Activated CD4-positive, alpha-beta T cell treated with anti-CD3 and anti-CD28 coated beads, Interleukin-2, Interleukin-4, amounts not matched to agents 100 ng/mL and 50 ng/mL, durations not matched to agents 16 hours and 8 hours (primary cell): ENCODE measurements around the gene KRTDAP.

Experiments
- DNase-seq: peaks from one replicate; pipeline ENCODE4 v3.0.0-alpha.2; 2020; ENCODE audit warnings: low spot score

Gene KRTDAP

GRCh38 chr19:35451338-35452096, 38.7 kb downstream of the KRTDAP start:
- DNase-seq: peak; percentile 55

- no peak for DNase-seq
These were observed 40.8 kb downstream of the KRTDAP start for GRCh38 chr19:35449359-35450043.

DNA sequence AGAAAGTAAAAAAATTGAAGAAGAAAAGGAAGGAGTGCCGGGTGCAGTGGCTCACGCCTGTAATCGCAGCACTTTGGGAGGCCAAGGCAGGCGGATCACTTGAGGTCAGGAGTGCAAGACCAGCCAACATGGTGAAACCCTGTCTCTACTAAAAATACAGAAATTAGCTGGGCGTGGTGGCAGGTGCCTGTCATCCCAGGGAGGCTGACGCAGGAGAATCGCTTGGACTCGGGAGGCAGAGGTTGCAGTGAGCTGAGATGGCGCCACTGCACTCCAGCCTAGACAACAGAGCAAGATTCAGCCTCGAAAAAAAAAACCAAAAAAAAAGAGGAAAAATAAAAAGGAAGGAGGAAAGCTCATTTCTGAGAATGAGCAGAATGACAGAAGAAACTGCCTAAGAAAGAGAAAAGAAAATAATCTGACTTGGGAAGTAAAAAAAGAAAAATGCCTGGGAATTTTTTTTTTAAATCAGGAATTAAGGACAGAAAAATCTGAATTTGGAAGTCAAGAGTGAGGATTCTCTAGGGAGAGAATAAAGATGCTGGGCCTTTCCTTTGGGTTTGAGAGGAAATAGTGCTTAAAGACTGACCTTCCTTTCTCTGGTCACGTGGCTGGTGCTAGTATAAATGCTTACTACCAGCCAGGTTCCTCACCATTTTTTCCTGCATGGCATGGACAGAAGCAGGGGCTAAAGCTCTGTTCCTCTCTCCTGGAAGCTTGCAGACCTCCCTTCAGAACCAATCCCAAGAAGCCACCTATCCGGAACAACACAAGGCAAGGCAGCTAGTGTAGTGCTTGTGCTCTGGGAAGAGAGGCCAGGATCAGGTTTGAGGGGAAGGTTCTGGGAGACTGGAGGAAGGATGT, 42.4 kb downstream of the KRTDAP start, which contains the start of gene FFAR2:
Gene FFAR2, plus strand, starts transcription at position 652 of the 864 bp plus-strand sequence. CDS start 1,458 bp downstream, outside the sequence.
- DNase-seq: no peak

DNA sequence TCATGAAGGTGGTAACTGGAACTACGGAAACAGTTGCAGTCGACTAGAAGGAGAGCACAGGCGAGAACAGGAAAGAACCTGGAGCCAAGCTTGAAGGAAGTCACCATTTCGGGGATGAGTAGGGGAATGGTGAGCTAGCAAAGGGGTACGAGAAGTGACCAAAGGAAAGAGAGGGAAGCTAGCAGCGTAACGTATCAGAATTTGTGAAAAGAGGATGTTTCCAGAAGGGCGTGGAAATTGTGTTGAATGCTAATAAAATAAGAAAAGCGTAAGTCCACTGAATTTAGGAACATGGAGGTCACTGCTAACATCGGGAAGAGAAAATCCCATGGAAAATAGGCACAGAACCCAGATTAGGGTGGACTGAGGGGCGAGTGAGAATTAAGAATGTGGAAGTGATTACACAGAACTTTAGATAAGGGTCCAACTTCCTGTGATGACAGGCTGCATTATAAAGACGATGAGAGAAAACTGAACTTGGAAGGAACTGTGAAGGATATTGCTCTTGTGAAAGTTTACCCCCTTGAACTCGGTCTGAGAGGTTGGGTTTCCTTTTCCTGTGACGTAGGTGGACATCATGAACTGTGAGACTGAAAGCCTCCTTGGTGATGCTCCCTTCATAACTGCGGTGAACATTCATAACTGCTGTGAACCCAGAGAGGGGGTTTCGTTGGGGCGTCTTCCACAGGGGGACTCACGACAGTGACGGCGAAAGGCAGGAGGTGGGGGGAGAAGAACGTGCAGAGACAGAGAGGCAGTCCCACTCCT, 44.3 kb downstream of the KRTDAP start:
- peak; percentile 32 for DNase-seq

GRCh38 chr19:35444735-35445134, 45.5 kb downstream of the KRTDAP start:
- no peak for DNase-seq

DNA sequence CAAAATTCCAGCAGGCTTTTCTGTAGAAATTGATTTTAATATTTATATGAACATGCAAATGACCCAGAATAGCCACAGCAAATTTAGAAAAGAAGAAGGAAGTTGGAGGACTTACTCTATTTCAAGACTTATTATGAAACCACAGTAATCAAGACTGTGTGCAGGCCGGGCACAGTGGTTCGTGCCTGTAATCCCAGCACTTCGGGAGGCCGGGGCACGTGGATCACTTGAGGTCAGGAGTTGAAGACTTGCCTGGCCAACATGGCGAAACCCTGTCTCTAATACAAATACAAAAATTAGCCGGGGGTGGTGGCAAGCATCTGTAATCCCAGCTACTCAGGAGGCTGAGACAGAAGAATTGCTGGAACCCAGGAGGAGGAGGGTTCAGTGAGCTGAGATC, 48.2 kb downstream of the KRTDAP start:
- no peak for DNase-seq

- no peak for DNase-seq
These were observed 50.3 kb downstream of the KRTDAP start for GRCh38 chr19:35439921-35440320.

- DNase-seq: no peak
These were observed 51.7 kb downstream of the KRTDAP start for GRCh38 chr19:35438527-35438926.

- DNase-seq: no peak
These were observed 52.2 kb downstream of the KRTDAP start for GRCh38 chr19:35438096-35438495.

- DNase-seq: no peak
These were observed 52.8 kb downstream of the KRTDAP start for GRCh38 chr19:35437406-35437951.
